ENCODE measurements around the gene FAM200B. TPM values are rescaled to one million over a fixed set of nuclear protein-coding genes. Genes with fewer than 3 reads are reported as not detected.
A peak's percentile ranks its signal among the peaks of the same experiment; 100 is the strongest.

The FAM200B gene
- total and polyA plus RNA-seq, 2 experiments from 2014 or later: 33.2 to 74.6 TPM

DNA sequence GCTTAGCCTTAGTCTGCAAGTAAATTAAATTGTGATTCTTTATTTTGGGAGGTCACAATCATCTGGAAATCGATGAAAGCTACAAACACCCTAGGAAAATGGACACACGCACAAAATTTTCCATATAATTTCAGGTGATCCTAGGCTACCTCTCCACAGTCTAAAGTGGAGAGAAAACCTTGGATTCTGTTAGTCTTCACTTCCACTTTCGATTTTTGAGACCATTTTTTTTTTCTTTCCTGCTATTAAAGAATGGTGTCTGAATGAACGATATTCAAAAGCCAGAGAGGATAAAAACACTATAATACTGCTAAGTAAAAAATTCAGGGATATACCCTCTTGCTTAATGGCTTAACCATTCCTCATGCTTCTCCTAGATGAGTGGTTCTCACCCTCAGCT is 28.2 kb upstream of the FAM200B start:
- peaks cover 63% of the 10 kb centered on the region for H3K79me2 ChIP-seq (ENCODE audit: insufficient read depth)
- peak overlapping the region; percentile 100 for H3K4me2 ChIP-seq (ENCODE audit: unreplicated experiment)
- H3K4me1 ChIP-seq (ENCODE audit: insufficient read depth): peaks cover 42% of the 10 kb centered on the region
- peak overlapping the region; percentile 81 for H3K4me3 ChIP-seq
- no peaks in the 10 kb centered on the region for H3K27me3 ChIP-seq (replicated peaks; ENCODE audit: insufficient read depth)
- H4K20me1 ChIP-seq (ENCODE audit: insufficient read depth): peaks cover 15% of the 10 kb centered on the region; the same call in 1 of the 2 replicates
- in situ Hi-C loops (cut with MboI): no loop called here
- peak overlapping the region; percentile 89 for H3K9ac ChIP-seq
- no peak for DNase-seq
- no peaks in the 10 kb centered on the region for H3K36me3 ChIP-seq (ENCODE audit: low read depth)
- no peaks in the 10 kb centered on the region for H3K9me2 ChIP-seq (ENCODE audit: insufficient read depth)
- 35 to 42% methylated on average over 4 of the region's 4 CpGs for WGBS, 2 experiments (ENCODE audit: low coverage in 1 of 2, low lambda C conversion rate in 2 of 2, missing lambda C conversion rate in 2 of 2)
- H3K27ac ChIP-seq: peak overlapping the region; percentile 92
- peak overlapping the region; percentile 68 for H2AFZ ChIP-seq
- H3K9me3 ChIP-seq (ENCODE audit: low read depth): no peaks in the 10 kb centered on the region
- TF ChIP-seq EZH2 (IDR thresholded peaks at IDR 0.05; ENCODE audit: insufficient read depth, poor library complexity, severe bottlenecking) (no peak), EZH2phosphoT487 (IDR thresholded peaks at IDR 0.05; ENCODE audit: insufficient read depth, low read depth) (no peak)
- H3F3A ChIP-seq (ENCODE audit: insufficient read depth): peaks cover 41% of the 10 kb centered on the region

DNA sequence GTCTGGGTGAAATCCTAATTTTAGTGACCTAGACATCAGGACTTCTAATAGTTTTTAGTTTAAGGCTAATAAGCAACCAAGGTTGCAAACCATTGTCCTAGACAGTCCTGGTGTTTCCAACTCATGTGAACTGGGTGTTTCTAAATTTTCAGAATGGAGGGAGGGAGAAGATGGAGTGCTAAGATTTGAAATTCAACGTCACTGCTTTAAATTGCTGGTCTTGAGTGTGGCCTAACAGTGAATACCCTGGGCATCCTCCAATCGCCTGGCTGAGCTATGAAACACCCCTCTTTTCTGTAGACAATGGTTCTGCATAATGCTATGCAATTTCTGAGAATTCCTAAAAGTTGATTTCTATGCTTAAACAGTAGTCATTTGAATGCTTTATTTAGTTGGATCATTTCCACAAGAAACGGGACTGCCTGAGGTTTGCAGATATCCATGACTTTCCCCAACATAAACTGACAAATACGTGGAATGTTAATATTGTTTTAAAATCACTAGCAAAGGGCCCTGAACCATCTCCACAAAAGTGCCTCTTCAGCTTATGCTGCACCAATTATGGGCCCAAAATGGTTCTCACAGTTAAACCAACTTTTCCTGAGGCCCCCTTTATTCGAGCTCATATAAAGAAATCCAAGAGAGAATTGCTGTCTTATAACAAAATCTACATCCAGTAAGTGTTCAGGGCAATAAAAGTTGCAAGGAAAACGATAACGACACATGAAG is 27.6 kb upstream of the FAM200B start:
- Histone ChIP-seq H3F3A (ENCODE audit: insufficient read depth) (peaks cover 43% of the 10 kb centered on the region), H3K9me3 (ENCODE audit: low read depth) (no peaks in the 10 kb centered on the region), H3K36me3 (ENCODE audit: low read depth) (no peaks in the 10 kb centered on the region), H4K20me1 (ENCODE audit: insufficient read depth) (peaks cover 11% of the 10 kb centered on the region; the same call in 1 of the 2 replicates), H3K4me3 (peak overlapping the region; percentile 81), H3K9ac (peak overlapping the region; percentile 89), H3K79me2 (ENCODE audit: insufficient read depth) (peaks cover 57% of the 10 kb centered on the region), H3K27ac (peak overlapping the region; percentile 92), H3K27me3 (replicated peaks; ENCODE audit: insufficient read depth) (no peaks in the 10 kb centered on the region), H3K9me2 (ENCODE audit: insufficient read depth) (no peaks in the 10 kb centered on the region), H3K4me1 (ENCODE audit: insufficient read depth) (peaks cover 38% of the 10 kb centered on the region), H3K4me2 (ENCODE audit: unreplicated experiment) (peak overlapping the region; percentile 100), H2AFZ (peak overlapping the region; percentile 68)
- 1 to 2% methylated on average over 7 of the region's 7 CpGs for WGBS, 2 experiments (ENCODE audit: low coverage in 1 of 2, low lambda C conversion rate in 2 of 2, missing lambda C conversion rate in 2 of 2)
- peak; percentile 77 for DNase-seq
- no peak for TF ChIP-seq EZH2 (IDR thresholded peaks at IDR 0.05; ENCODE audit: insufficient read depth, poor library complexity, severe bottlenecking)
- TF ChIP-seq EZH2phosphoT487 (IDR thresholded peaks at IDR 0.05; ENCODE audit: insufficient read depth, low read depth): no peak
- in situ Hi-C loops (cut with MboI): no loop called here

DNA sequence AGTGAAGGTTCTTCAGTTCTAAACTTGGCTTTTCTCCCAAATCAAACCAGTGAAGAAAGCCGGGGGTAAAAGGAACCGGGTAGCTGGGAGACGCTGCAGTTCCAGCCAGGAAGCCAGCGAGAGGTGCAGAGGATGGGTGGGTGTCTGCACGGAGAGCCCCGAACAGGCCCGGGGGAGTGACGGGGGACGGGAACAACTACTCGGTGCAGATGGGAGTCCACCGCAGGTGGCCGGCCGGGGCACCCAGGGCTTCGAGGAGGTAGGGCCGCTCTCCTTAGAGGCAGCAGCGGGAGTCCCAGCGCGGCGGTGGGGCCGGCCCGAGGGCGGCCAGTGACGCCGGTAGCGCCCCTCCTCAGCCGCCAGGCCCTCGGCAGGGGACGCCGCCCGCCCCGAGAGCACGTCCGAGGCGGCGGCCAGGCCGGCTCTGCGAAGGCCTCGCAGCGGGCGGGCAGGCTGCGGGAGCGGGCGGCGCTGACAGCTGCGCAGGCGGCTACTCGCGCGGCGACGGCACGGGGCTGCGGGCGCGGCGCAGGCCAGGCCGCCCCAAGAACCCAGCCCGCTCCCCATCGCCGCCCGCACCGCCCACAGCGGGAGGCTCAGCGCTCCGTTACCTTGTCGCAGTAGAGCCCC is 26.9 kb upstream of the FAM200B start:
- H2AFZ ChIP-seq: peak overlapping the region; percentile 68
- H3F3A ChIP-seq (ENCODE audit: insufficient read depth): peaks cover 50% of the 10 kb centered on the region
- H3K36me3 ChIP-seq (ENCODE audit: low read depth): no peaks in the 10 kb centered on the region
- TF ChIP-seq EZH2 (IDR thresholded peaks at IDR 0.05; ENCODE audit: insufficient read depth, poor library complexity, severe bottlenecking): no peak
- no peak for TF ChIP-seq EZH2phosphoT487 (IDR thresholded peaks at IDR 0.05; ENCODE audit: insufficient read depth, low read depth)
- H3K4me3 ChIP-seq: peak overlapping the region; percentile 81
- WGBS, 2 experiments (ENCODE audit: low coverage in 1 of 2, low lambda C conversion rate in 2 of 2, missing lambda C conversion rate in 2 of 2): 1 to 2% methylated on average over 20 to 48 of the region's 66 CpGs
- H3K4me1 ChIP-seq (ENCODE audit: insufficient read depth): peaks cover 43% of the 10 kb centered on the region
- in situ Hi-C loops (cut with MboI): no loop called here
- peak overlapping the region; percentile 92 for H3K27ac ChIP-seq
- peak; percentile 61 for DNase-seq
- no peaks in the 10 kb centered on the region for H3K9me3 ChIP-seq (ENCODE audit: low read depth)
- H3K4me2 ChIP-seq (ENCODE audit: unreplicated experiment): peak overlapping the region; percentile 100
- peaks cover 10% of the 10 kb centered on the region; the same call in 1 of the 2 replicates for H4K20me1 ChIP-seq (ENCODE audit: insufficient read depth)
- no peaks in the 10 kb centered on the region; the same call in 1 of the 2 replicates for H3K9me2 ChIP-seq (ENCODE audit: insufficient read depth)
- peak overlapping the region; percentile 89 for H3K9ac ChIP-seq
- H3K79me2 ChIP-seq (ENCODE audit: insufficient read depth): peaks cover 50% of the 10 kb centered on the region
- no peaks in the 10 kb centered on the region for H3K27me3 ChIP-seq (replicated peaks; ENCODE audit: insufficient read depth)

DNA sequence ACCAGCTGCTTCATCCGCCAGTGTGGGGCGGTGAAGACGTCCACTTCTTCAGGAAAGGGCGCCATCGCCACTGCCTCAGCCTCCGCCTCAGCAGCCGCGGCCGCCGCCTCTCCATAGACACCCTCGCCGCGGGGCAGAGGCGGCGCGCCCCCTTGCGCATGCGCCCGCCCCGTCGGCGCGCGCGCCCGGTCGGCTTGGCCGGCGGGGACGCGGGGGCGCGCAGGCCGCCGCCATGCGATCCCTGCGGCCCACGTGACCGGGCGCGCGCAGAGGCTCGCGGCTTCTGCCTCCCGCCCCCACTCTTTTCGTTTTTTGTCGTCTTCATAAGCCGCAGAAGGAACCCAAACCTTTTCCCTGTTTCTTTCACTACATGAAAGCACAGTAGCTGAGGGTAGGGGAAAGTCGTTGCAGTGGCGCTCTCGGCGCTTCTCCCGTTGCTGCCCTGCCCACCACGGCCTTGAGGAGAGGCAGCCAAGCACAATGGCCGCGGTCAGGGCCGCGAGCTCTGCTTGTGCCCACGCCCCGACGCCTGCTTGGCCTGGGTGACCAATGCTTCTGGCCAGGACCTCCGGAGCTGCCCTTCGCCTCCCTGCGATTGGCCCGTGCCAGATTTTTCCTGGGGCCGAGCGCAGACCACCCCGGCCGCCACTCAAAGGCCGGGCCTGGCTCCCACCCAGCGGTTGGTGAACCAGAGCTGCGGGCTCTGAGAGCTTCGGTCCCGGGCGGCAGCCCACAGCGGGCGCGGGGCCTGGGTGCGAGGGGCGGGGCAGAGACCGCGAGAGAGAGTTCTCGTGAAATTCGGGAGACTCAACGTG is 26.2 kb upstream of the FAM200B start, which contains the start of gene FBXL5:
Gene FBXL5, minus strand, starts transcription at position 135 of the 815 bp plus-strand sequence. Its CDS starts 70 bp downstream, at position 65.
- Histone ChIP-seq H4K20me1 (ENCODE audit: insufficient read depth) (0 out of 2 replicates have a peak, but pooled peaks cover 5% of the 10 kb centered on the region), H3K9me2 (ENCODE audit: insufficient read depth) (no peaks in the 10 kb centered on the region; the same call in 1 of the 2 replicates), H3K4me1 (ENCODE audit: insufficient read depth) (peaks cover 43% of the 10 kb centered on the region), H3K9me3 (ENCODE audit: low read depth) (no peaks in the 10 kb centered on the region), H3K79me2 (ENCODE audit: insufficient read depth) (peaks cover 43% of the 10 kb centered on the region), H3F3A (ENCODE audit: insufficient read depth) (peaks cover 56% of the 10 kb centered on the region), H3K4me3 (peak within 1 kb of the TSS; percentile 81), H3K27ac (peak within 1 kb of the TSS; percentile 92), H3K4me2 (ENCODE audit: unreplicated experiment) (peak within 1 kb of the TSS; percentile 100), H2AFZ (peak within 1 kb of the TSS; percentile 97), H3K36me3 (ENCODE audit: low read depth) (no peaks in the 10 kb centered on the region), H3K27me3 (replicated peaks; ENCODE audit: insufficient read depth) (no peaks in the 10 kb centered on the region), H3K9ac (peak within 1 kb of the TSS; percentile 89)
- in situ Hi-C loops (cut with MboI): no loop called here
- no peak for TF ChIP-seq EZH2 (IDR thresholded peaks at IDR 0.05; ENCODE audit: insufficient read depth, poor library complexity, severe bottlenecking)
- TF ChIP-seq EZH2phosphoT487 (IDR thresholded peaks at IDR 0.05; ENCODE audit: insufficient read depth, low read depth): no peak
- 1 to 2% methylated on average over 53 to 75 of the region's 85 CpGs for whole genome bisulfite sequencing, 2 experiments (ENCODE audit: low coverage in 1 of 2, low lambda C conversion rate in 2 of 2, missing lambda C conversion rate in 2 of 2)
- peak; percentile 95 for DNase-seq
